Caco-2 (cell line): ENCODE data around the gene NEUROD1. TPM values are rescaled to one million over a fixed set of nuclear protein-coding genes. Genes with fewer than 3 reads are reported as not detected.

Experiments used
- BruUV-seq: library from RNA; stranded (reverse); fragments of 400-500 nt; replicated peaks from 2 replicates; lab custom pipeline; 2021; lab: Mats Ljungman, UMichigan
- CTCF ChIA-PET: fragments of 300-600 bp; sonication (Branson Sonifier 250); formaldehyde crosslinking; loops from one replicate; lab custom pipeline; 2022; ENCODE audit warnings: antibody characterized with exemption; lab: Charles Lee
- POLR2A ChIA-PET: fragments of 300-600 bp; sonication (Branson Sonifier 250); formaldehyde crosslinking; loops from one replicate; lab custom pipeline; 2022; ENCODE audit warnings: antibody characterized with exemption; lab: Charles Lee
- DNase-seq, 2 experiments: peaks; one replicate each; pipeline versions ENCODE4 v3.0.0 to v3.0.0-alpha.2; 2020 to 2022
- H3K27me3 ChIP-seq: replicated peaks from 2 replicates; pipeline ENCODE4 v1.6.0; 2011; ENCODE audit warnings: low read length; ENCODE audit not compliant: control insufficient read depth, insufficient read depth
- H3K36me3 ChIP-seq: 2 replicates; pipeline ENCODE4 v1.5.1; 2011; ENCODE audit warnings: low read length; ENCODE audit not compliant: control insufficient read depth, insufficient read depth
- H3K4me1 ChIP-seq: fragments of 250-450 bp; sonication (Bioruptor Pico); 2 replicates; pipeline ENCODE4 v1.5.1; 2020; ENCODE audit warnings: mild to moderate bottlenecking
- H3K4me3 ChIP-seq: 2 replicates; pipeline ENCODE4 v1.5.1; 2011; ENCODE audit warnings: low read depth, mild to moderate bottlenecking, control low read depth, low read length
- H3K9me3 ChIP-seq: fragments of 250-450 bp; sonication (Bioruptor Pico); 2 replicates; pipeline ENCODE4 v1.5.1; 2020; ENCODE audit warnings: mild to moderate bottlenecking, moderate library complexity
- H3K27ac Mint-ChIP-seq: one replicate; pipeline ENCODE4 v1.8.0; 2022; ENCODE audit warnings: mixed read lengths; ENCODE audit not compliant: unreplicated experiment
- H3K27me3 Mint-ChIP-seq: one replicate; pipeline ENCODE4 v1.8.0; 2022; ENCODE audit warnings: mixed read lengths; ENCODE audit not compliant: insufficient read depth, unreplicated experiment
- H3K36me3 Mint-ChIP-seq: one replicate; pipeline ENCODE4 v1.8.0; 2022; ENCODE audit warnings: mild to moderate bottlenecking, mixed read lengths; ENCODE audit not compliant: insufficient read depth, unreplicated experiment
- H3K4me1 Mint-ChIP-seq: one replicate; pipeline ENCODE4 v1.8.0; 2022; ENCODE audit warnings: low read depth, mixed read lengths; ENCODE audit not compliant: unreplicated experiment
- H3K4me3 Mint-ChIP-seq: one replicate; pipeline ENCODE4 v1.8.0; 2022; ENCODE audit warnings: mild to moderate bottlenecking, moderate library complexity, mixed read lengths; ENCODE audit not compliant: unreplicated experiment
- H3K9me3 Mint-ChIP-seq: one replicate; pipeline ENCODE4 v1.8.0; 2022; ENCODE audit warnings: mixed read lengths; ENCODE audit not compliant: unreplicated experiment
- intact Hi-C: fragments of 100-400 bp; cut with micrococcal nuclease; formaldehyde crosslinking; loops from one replicate; pipeline ENCODE4 v1.10.0; 2022; ENCODE audit not compliant: unreplicated experiment
- total RNA-seq: library from RNA; stranded (reverse); gene quantifications from 2 replicates; pipeline ENCODE4 v1.2.3, GENCODE V29; 2022
- TF ChIP-seq, protein P1 (sequence below), 2 experiments: fragments of 200-600 bp in 1 of 2; IDR thresholded peaks; 1 replicate in 1 of 2; 2 replicates in 1 of 2; pipeline versions ENCODE4 v1.5.1 to v1.8.0; 2011 to 2022; ENCODE audit warnings: antibody characterized with exemption in 1 of 2, control low read depth in 1 of 2, inconsistent platforms in 1 of 2, low read depth in 1 of 2, low read length in 1 of 2, mild to moderate bottlenecking in 1 of 2, moderate library complexity in 1 of 2; ENCODE audit not compliant: insufficient read depth in 1 of 2, severe bottlenecking in 1 of 2, unreplicated experiment in 1 of 2

The NEUROD1 gene
- total RNA-seq, 1 experiment from 2014 or later: not detected

- no TSS peak for BruUV-seq
Observed at GRCh38 chr2:181657379-181657778, 22.9 kb downstream of the NEUROD1 start.

DNA sequence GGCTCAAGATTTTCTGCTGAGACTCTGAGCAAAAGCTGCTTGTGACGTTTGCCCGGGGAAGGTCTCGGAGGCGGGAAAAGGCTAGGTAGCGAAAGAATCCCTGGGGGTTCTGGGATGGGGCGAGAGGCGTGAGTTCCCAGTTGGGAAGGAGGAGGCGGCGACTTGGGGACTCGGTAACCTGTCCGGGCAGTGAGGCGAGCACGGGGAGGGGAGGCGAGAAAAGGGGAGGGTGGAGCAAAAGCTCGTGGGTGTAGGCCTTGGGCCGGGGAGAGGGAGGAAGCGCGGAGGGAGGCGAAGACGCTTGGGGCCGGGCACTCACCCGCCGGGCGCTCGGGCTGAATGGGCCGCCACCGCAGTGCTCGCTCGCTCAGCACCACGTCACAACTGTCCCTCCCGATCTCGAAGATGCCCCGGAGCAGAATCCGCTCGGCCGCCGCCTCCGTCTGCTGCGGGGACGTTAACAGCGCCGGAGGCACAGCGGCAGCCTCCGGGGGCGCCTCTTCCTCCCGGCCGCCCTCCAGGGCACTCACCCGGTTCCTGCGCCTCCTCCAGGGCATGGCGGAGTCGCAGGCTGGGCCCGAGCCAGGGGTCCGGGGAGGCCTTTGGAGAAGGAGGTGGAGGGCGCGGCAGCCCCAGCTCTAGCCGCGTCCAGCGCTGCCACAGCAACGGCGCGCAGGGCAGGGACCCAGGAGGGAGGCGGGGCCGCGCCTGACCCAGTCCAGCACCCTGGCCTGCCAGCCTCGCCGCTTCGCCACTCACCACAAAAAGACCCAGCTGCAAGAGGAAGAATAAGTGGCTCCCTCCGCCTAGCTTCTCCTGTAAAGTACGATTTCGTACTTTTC is 23.6 kb downstream of the NEUROD1 start, which contains the start of gene CERKL:
Gene CERKL (minus strand): TSS at position 656 of the 842 bp plus-strand sequence. CDS start 99 bp downstream, at position 557.
- no peaks in the 10 kb centered on the region for H3K36me3 ChIP-seq
- Mint-ChIP-seq H3K36me3 (no peaks in the 10 kb centered on the region), H3K4me1 (peaks cover 20% of the 10 kb centered on the region), H3K27me3 (peaks cover 7% of the 10 kb centered on the region), H3K9me3 (no peaks in the 10 kb centered on the region), H3K27ac (no peak within 1 kb of the TSS), H3K4me3 (peak within 1 kb of the TSS; percentile 61)
- ChIA-PET POLR2A (no interaction called here), CTCF (interaction anchor here (0.5 kb wide), 1 partner anchor 1381 kb away, joined by 3 read pairs; no protein-coding TSS in a partner anchor)
- intact Hi-C loops: no loop called here
- H3K27me3 ChIP-seq: no peaks in the 10 kb centered on the region
- no peaks in the 10 kb centered on the region for H3K9me3 ChIP-seq
- peak; percentile 9 to 48 for DNase-seq
- TF ChIP-seq, protein P1, sequence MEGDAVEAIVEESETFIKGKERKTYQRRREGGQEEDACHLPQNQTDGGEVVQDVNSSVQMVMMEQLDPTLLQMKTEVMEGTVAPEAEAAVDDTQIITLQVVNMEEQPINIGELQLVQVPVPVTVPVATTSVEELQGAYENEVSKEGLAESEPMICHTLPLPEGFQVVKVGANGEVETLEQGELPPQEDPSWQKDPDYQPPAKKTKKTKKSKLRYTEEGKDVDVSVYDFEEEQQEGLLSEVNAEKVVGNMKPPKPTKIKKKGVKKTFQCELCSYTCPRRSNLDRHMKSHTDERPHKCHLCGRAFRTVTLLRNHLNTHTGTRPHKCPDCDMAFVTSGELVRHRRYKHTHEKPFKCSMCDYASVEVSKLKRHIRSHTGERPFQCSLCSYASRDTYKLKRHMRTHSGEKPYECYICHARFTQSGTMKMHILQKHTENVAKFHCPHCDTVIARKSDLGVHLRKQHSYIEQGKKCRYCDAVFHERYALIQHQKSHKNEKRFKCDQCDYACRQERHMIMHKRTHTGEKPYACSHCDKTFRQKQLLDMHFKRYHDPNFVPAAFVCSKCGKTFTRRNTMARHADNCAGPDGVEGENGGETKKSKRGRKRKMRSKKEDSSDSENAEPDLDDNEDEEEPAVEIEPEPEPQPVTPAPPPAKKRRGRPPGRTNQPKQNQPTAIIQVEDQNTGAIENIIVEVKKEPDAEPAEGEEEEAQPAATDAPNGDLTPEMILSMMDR (IDR thresholded peaks at IDR 0.05; ENCODE audit: insufficient read depth in 1 of 2, low read depth in 1 of 2, low read length in 1 of 2, severe bottlenecking in 1 of 2, unreplicated experiment in 1 of 2): no peak
- peak within 1 kb of the TSS; percentile 30 for H3K4me3 ChIP-seq
- BruUV-seq: no TSS peak
- H3K4me1 ChIP-seq: peaks cover 12% of the 10 kb centered on the region

More at GRCh38 chr2:181657379-181657778, 22.9 kb downstream of the NEUROD1 start:
- peaks cover 12% of the 10 kb centered on the region for H3K4me1 ChIP-seq
- no peaks in the 10 kb centered on the region for H3K9me3 Mint-ChIP-seq
- no peaks in the 10 kb centered on the region for H3K36me3 ChIP-seq
- H3K27ac Mint-ChIP-seq: no peak overlapping the region
- no peak for DNase-seq
- H3K27me3 ChIP-seq: no peaks in the 10 kb centered on the region
- CTCF ChIA-PET: interaction anchor here (0.5 kb wide), 1 partner anchor 1380 kb away, joined by 3 read pairs; no protein-coding TSS in a partner anchor
- TF ChIP-seq, protein P1 (IDR thresholded peaks at IDR 0.05; ENCODE audit: insufficient read depth in 1 of 2, low read depth in 1 of 2, low read length in 1 of 2, severe bottlenecking in 1 of 2, unreplicated experiment in 1 of 2): no peak
- peaks cover 20% of the 10 kb centered on the region for H3K4me1 Mint-ChIP-seq
- no peak overlapping the region for H3K4me3 ChIP-seq
- POLR2A ChIA-PET: no interaction called here
- intact Hi-C loops: no loop called here
- no peaks in the 10 kb centered on the region for H3K9me3 ChIP-seq
- H3K4me3 Mint-ChIP-seq: peak overlapping the region; percentile 37
- no peaks in the 10 kb centered on the region for H3K36me3 Mint-ChIP-seq
- H3K27me3 Mint-ChIP-seq: peaks cover 7% of the 10 kb centered on the region

- POLR2A ChIA-PET: no interaction called here
- no peaks in the 10 kb centered on the region for H3K9me3 Mint-ChIP-seq
- CTCF ChIA-PET: no interaction called here
- H3K27me3 ChIP-seq: no peaks in the 10 kb centered on the region
- H3K4me1 Mint-ChIP-seq: peaks cover 17% of the 10 kb centered on the region
- H3K27ac Mint-ChIP-seq: no peak overlapping the region
- no TSS peak for BruUV-seq
- peaks cover 7% of the 10 kb centered on the region for H3K27me3 Mint-ChIP-seq
- H3K9me3 ChIP-seq: no peaks in the 10 kb centered on the region
- TF ChIP-seq, protein P1 (IDR thresholded peaks at IDR 0.05; ENCODE audit: insufficient read depth in 1 of 2, low read depth in 1 of 2, low read length in 1 of 2, severe bottlenecking in 1 of 2, unreplicated experiment in 1 of 2): no peak
- H3K36me3 ChIP-seq: no peaks in the 10 kb centered on the region
- peaks cover 10% of the 10 kb centered on the region for H3K4me1 ChIP-seq
- H3K4me3 Mint-ChIP-seq: no peak overlapping the region
- H3K4me3 ChIP-seq: no peak overlapping the region
- H3K36me3 Mint-ChIP-seq: no peaks in the 10 kb centered on the region
- intact Hi-C loops: no loop called here
- DNase-seq: no peak
Observed at GRCh38 chr2:181655519-181655918, 24.8 kb downstream of the NEUROD1 start.
